Activated CD4-positive, CD25-positive, alpha-beta regulatory T cell treated with anti-CD3 and anti-CD28 coated beads, Interleukin-2, amount 50 U/mL, for 16 hours (primary cell): ENCODE data around the gene CNOT3.
"Not testable (repeated sequence)": the region's sequence is repeated elsewhere in the genome, so short reads cannot be mapped to it uniquely, and the experiment has no call there.

Experiments used
- DNase-seq: peaks from one replicate; pipeline ENCODE4 v3.0.0-alpha.2; 2020; ENCODE audit warnings: low read depth, low spot score

The CNOT3 gene

GRCh38 chr19:54191011-54191810 is 53.6 kb downstream of the CNOT3 start, which contains the start of gene TSEN34:
Gene TSEN34 (plus strand): TSS chr19:54191308. CDS start chr19:54191365, 57 bp downstream.
- DNase-seq = peak; percentile 73

GRCh38 chr19:54191811-54192453 is 54.4 kb downstream of the CNOT3 start:
- no peak for DNase-seq

DNA sequence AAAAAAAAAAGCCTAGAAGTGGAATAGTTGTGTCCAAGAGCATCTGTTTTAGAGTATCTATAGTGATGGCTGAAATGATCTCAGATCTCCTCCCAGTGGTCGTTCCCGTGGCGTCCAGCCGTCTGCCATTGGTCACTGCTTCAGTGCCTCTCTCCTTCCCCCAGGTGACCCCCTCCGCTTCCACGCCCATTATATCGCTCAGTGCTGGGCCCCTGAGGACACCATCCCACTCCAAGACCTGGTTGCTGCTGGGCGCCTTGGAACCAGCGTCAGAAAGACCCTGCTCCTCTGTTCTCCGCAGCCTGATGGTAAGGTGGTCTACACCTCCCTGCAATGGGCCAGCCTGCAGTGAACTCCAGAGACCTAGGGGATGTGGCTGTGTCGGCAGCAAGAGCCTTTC is 55.4 kb downstream of the CNOT3 start:
- no peak for DNase-seq

GRCh38 chr19:54194463-54194862 is 56.9 kb downstream of the CNOT3 start:
- DNase-seq = not testable (repeated sequence)

DNA sequence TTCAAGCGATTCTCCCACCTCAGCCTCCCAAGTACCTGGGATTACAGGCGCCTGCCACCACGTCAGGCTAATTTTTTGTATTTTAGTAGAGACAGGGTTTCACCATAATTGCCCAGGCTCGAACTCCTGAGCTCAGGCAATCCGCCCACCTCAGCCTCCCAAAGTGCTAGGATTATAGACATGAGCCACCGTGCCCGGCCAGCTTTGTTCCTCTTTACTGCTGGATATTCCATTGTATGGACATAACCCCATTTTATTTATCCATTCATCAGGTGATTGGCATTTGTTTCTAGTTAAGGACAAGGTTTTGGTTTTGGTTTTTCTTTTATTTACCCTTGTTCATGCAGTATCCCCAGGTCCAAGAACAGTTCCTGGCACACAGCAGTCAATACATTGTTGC is 59.0 kb downstream of the CNOT3 start:
- no peak for DNase-seq

- DNase-seq = no peak
These were observed 59.6 kb downstream of the CNOT3 start for GRCh38 chr19:54197121-54197520.

GRCh38 chr19:54199401-54199800 is 61.8 kb downstream of the CNOT3 start:
- DNase-seq = no peak

DNA sequence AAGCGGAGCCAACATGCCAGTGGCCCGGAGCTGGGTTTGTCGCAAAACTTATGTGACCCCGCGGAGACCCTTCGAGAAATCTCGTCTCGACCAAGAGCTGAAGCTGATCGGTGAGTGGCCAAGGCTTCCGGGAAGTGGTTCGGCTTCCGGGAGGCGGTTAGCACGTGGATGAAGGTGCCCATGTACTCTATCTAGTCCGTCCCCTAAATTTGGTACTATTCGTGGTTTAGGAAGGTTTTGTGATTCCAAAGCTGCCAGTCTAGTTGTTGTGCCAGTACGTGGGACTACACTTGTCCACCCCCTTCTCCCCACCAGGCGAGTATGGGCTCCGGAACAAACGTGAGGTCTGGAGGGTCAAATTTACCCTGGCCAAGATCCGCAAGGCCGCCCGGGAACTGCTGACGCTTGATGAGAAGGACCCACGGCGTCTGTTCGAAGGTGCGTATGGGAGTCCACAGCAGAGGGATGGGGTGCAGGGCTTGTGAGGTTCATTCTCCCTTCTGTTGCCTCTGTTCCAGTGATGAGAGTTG is 63.7 kb downstream of the CNOT3 start:
- no peak for DNase-seq

GRCh38 chr19:54201980-54202379 is 64.4 kb downstream of the CNOT3 start:
- no peak for DNase-seq

GRCh38 chr19:54203151-54203611 is 65.6 kb downstream of the CNOT3 start:
- no peak for DNase-seq

- DNase-seq = no peak
These were observed 67.4 kb downstream of the CNOT3 start for GRCh38 chr19:54204767-54205468.
